CD4-positive, alpha-beta T cell treated with Interleukin-12 subunit alpha and Interleukin-12 subunit beta, for 1 hour (primary cell): ENCODE measurements around the gene WDR31.
A peak's percentile ranks its signal among the peaks of the same experiment; 100 is the strongest.
"Not testable (repeated sequence)": the region's sequence is repeated elsewhere in the genome, so short reads cannot be mapped to it uniquely, and the experiment has no call there.

Experiments
- DNase-seq: peaks from one replicate; pipeline ENCODE4 v3.0.0-alpha.2; 2020

WDR31 gene

GRCh38 chr9:113368348-113368981 is 28.4 kb upstream of the WDR31 start:
- DNase-seq = no peak

- not testable (repeated sequence) for DNase-seq
Measured at GRCh38 chr9:113365652-113366051, 25.6 kb upstream of the WDR31 start.

GRCh38 chr9:113364951-113365350 is 24.9 kb upstream of the WDR31 start:
- DNase-seq = no peak

GRCh38 chr9:113363336-113363735 is 23.3 kb upstream of the WDR31 start:
- no peak for DNase-seq

- DNase-seq = no peak
Measured at GRCh38 chr9:113361304-113362018, 21.4 kb upstream of the WDR31 start.

- DNase-seq = no peak
Measured at GRCh38 chr9:113360242-113360842, 20.3 kb upstream of the WDR31 start.

- DNase-seq = no peak
Measured at GRCh38 chr9:113359385-113359784, 19.3 kb upstream of the WDR31 start.

GRCh38 chr9:113356686-113357292 is 16.7 kb upstream of the WDR31 start:
- no peak for DNase-seq

GRCh38 chr9:113355040-113355596 is 15.0 kb upstream of the WDR31 start:
- no peak for DNase-seq

- no peak for DNase-seq
Measured at GRCh38 chr9:113352411-113352810, 12.3 kb upstream of the WDR31 start.

GRCh38 chr9:113352006-113352405 is 11.9 kb upstream of the WDR31 start:
- no peak for DNase-seq

- peak; percentile 26 for DNase-seq
Measured at GRCh38 chr9:113350937-113351336, 10.9 kb upstream of the WDR31 start.

GRCh38 chr9:113350107-113350661 is 10.1 kb upstream of the WDR31 start:
- no peak for DNase-seq

- peak; percentile 39 for DNase-seq
Measured at GRCh38 chr9:113349445-113350094, 9.5 kb upstream of the WDR31 start, which contains the start of gene BSPRY. BSPRY (plus strand) TSS chr9:113349541; CDS start chr9:113349580, 39 bp downstream.

GRCh38 chr9:113349066-113349444 is 9.0 kb upstream of the WDR31 start:
- no peak for DNase-seq

- DNase-seq = no peak
Measured at GRCh38 chr9:113348437-113348836, 8.4 kb upstream of the WDR31 start.

- no peak for DNase-seq
Measured at GRCh38 chr9:113345671-113346070, 5.6 kb upstream of the WDR31 start.

GRCh38 chr9:113345190-113345589 is 5.1 kb upstream of the WDR31 start:
- no peak for DNase-seq

GRCh38 chr9:113343732-113344231 is 3.7 kb upstream of the WDR31 start:
- no peak for DNase-seq

GRCh38 chr9:113341712-113342410 is 1.8 kb upstream of the WDR31 start:
- peak; percentile 20 for DNase-seq

- DNase-seq = no peak
Measured at GRCh38 chr9:113337714-113338113, 2.4 kb downstream of the WDR31 start.

GRCh38 chr9:113331780-113332179 is 8.3 kb downstream of the WDR31 start:
- no peak for DNase-seq
